Left renal pelvis (tissue), 4 donors: ENCODE results near the gene SMYD3. TPM values are rescaled to one million over a fixed set of nuclear protein-coding genes. Genes with fewer than 3 reads are reported as not detected.

Experiments
- DNase-seq, 4 donors: peaks; one replicate each; pipeline ENCODE4 v3.0.0-alpha.2; 2013; ENCODE audit warnings: low read depth in 4 of 4, low spot score in 3 of 4
- polyA plus RNA-seq, 4 donors: library from polyadenylated mRNA; unstranded; fragments of 120-200 nt; gene quantifications; one replicate each; pipeline ENCODE4 v1.2.1, GENCODE V29; 2013; ENCODE audit not compliant: insufficient read length in 4 of 4

The SMYD3 gene
- polyA plus RNA-seq, 4 donors, result 13.6 to 30.5 (median 25.7) TPM

DNA sequence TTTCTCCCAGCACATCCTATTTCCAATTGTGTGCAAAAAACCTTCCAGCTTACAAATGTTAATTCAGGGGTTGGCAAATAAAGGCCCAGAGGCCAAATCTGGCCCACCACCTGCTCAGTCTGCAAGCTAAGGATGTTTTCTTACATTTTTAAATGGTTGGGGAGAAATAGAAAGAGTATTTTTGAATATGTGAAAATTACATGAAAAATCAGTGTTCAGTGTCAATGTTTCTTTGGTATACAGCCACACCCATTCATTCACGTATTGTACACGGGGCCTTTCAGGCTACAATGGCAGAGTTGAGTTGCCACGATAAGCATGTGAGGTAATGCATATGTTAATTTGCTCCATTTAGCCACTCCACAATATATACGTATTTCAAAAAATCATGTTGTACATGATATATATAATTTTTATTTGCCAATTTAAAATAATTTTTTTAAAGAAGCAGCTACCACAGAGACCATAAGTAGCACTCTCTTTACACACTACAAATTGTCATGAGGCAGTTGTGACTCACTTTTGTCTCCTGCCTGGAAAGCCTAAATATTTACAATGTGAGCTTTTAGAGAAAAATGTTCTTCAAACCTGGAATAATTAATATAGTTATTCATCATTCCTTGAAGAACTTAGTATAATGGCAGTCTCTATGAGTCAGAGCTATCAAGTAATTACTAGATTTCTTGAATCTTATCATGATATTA is 189.6 kb downstream of the SMYD3 start:
- no peak for DNase-seq

DNA sequence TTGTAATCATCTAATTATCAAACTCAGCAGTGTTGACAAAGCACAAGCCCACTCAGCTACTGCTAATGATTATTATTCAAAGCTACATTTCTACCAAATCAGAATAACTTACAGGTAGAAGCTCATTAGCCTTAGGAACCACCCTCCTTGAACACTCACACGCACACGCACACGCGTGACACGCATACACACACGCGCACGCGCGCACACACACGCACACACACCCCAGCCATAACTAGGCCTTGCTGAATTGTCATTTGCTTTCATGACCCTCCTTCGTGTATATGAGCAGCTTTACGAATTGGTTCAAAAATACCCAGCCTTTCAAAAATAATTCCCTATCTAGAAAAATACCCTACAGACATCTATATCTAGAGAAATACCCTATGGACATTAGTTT is 195.6 kb downstream of the SMYD3 start:
- no peak for DNase-seq

DNA sequence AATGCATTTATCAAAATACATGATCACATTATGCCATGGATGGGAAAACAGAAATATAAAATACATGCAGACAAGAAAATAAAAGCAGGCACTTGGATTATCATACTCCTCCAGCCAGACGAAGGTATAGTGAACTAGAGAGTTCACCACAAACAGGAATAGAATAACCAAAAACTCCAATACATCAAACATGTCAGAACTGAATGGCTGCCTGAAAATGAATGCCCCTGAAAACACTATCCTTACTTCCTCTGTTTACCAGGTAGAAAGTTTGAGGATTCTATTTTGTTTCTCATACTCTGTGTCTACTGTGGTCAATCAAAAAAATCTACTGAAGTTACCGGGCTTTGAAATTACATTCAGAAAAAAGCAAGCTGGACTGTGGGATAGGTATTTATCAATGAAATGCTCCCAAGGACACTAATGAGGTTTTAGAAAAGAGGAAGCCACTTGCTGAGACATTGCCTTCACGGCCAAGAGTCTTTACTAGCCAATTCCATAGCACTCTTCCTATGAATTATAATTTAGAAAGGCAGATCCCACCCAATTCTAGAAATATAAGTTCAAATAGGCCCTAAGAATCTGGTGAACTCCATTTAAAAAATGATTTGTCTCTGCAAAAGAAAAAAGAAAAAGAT is 197.7 kb downstream of the SMYD3 start:
- DNase-seq, result no peak

DNA sequence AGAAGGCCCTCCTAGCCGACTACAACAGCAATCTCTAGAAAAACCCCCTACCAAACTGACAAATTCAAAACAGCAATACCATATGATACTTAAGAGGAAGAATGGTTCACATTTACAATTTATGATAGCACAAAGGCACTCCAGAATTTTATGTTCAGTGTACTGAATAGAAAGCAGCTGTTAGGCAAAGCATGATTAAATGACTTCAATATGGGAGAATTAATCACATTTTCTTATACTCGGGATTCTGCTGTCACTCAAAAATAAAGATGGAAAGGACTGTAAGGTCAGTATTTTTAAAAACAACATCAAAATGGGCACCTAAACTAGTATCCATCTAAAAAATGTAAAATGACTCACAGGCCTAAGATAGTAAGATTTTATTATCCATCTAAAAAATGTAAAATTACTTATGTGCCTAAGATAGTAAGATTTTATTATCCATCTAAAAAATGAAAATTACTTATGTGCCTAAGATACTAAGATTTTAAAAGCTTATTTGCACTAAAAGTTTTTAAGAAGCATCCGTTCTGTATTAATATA is 198.5 kb downstream of the SMYD3 start:
- DNase-seq, result no peak

DNA sequence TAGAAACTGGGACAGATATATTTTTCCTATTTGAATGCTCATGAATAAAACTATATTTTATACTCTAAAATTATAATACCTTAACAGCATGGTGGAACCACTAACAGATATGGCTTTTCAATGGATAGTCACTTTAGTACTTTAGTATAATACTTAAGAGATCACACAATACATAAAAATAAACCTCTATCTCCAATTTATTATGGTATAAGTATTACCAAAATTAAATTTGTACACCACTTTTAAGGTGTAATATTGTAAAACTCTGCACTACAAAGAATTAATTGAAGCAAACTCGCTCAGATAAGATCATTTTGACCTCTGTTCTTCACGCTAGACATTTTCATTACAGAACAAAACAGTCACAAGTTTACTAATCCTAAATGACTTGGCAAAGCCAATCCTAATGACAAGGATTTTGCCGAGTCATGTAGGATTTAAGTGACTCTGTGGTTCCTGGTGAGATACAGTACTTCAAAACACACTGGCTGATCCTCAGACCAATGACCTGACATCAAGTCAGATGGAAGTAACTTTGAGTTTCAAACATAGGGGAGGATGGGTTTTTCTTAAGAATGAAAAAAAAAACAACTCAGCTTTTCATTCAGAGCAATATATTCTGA is 200.6 kb downstream of the SMYD3 start:
- no peak for DNase-seq

DNA sequence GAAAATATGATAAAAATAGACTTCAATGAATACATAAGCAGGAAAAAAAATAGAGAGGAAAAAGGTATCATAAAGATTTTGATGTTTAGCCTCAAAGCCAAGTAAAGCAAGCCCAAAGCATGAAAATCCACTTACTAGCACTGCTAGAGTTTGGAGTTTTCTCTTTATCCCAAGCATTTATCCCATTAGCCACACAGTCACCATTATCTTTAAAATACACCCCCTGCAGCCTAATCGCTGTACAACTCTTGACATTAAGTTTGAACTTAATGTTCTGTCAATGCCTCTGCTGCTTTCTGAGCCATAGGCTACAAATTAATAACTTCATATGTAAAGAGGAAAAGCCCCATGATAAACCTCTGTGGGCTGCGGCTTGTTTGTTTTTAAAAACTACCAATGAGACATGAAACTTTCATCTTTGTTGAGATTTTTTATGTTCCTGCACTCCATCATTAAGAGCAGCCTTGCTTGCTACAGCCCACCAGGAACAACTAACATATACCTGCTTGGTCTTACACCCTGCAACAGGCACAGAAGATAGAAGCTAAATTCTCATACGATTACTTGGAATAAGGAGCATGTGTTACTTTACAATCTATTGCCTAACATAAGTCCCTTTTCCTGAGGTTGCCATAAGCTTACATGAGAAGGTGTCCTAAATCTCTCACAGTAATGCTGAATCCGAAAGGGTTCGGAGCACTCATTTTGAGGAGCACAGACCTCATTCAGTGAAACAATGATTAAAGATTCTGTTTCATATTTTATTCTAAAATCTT is 202.4 kb downstream of the SMYD3 start:
- DNase-seq, result no peak

DNA sequence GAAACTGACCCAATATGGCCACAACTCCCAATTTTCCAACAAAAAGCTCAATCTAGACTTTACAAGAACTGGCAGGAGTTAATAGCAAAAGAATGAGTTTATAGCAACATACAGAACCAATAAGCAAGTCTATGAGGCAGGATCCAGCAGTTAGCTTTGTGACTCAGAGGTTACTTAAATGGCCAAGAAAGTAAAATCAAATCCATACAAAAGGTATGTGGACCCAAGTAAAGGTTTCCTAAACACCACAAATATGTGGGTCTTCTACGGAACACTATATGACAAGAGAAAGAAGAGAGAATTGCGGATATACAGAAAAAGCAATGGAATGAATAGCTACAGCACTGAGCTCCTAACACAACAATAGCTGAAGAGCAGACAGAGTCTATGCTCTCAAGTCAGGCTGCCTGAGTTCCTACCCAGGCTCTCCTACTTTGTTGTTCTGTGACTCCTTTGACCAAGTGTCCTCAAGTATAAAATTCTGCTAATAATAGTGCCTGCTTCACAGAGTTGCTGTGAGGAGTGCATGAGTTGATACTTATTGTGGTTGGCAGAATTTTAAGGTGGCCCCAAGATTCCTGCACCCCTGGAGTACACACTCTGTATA is 204.3 kb downstream of the SMYD3 start:
- DNase-seq, result no peak

DNA sequence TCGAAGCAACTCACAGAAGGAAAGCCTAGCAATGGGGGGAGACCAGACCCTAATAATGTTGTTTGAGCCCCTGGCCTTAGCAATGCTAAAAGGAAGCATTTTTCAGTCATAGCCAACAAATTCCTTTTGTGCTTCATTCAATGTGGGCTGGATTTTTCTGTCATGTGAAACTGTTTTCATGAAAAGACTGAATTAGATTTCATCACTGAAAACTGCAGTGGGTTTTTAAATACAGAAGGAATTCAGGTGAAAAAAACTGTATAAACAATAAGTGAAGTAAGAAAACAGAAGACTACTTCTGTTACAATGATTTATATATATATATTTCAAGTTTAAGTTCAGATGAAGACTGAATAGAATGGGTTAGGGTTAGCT is 204.8 kb downstream of the SMYD3 start:
- no peak for DNase-seq

DNA sequence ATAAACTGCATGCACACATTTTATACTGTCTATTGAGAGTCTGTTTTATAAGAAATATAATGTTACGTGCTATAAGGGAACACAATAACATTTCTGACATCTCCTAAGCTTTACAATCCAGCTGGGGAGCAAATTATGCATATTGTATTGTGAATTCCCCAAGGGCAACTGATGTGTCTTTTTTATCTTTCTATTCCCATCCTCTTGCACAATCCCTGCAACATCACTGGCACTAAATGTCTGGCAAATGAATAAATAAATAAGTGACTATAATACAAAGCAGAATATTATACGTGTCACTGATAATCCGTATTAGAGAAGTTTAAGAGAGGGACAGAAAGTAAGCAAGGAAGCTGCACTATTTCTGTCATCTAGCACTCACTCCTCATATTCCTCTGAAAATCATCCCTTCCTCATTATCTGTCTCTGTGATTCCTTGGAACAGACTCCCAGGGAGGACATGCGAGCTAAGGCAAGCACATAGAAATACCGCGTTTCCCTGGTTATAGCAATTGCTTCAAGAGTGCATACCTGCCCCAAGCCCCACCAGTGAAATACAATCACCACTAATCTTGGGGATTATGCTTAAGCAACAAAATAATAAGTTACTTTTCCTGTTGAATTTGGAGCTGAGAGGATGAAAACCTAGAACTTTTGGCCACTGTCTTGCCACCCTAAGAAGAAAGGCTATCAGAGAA is 205.4 kb downstream of the SMYD3 start:
- no peak for DNase-seq

DNA sequence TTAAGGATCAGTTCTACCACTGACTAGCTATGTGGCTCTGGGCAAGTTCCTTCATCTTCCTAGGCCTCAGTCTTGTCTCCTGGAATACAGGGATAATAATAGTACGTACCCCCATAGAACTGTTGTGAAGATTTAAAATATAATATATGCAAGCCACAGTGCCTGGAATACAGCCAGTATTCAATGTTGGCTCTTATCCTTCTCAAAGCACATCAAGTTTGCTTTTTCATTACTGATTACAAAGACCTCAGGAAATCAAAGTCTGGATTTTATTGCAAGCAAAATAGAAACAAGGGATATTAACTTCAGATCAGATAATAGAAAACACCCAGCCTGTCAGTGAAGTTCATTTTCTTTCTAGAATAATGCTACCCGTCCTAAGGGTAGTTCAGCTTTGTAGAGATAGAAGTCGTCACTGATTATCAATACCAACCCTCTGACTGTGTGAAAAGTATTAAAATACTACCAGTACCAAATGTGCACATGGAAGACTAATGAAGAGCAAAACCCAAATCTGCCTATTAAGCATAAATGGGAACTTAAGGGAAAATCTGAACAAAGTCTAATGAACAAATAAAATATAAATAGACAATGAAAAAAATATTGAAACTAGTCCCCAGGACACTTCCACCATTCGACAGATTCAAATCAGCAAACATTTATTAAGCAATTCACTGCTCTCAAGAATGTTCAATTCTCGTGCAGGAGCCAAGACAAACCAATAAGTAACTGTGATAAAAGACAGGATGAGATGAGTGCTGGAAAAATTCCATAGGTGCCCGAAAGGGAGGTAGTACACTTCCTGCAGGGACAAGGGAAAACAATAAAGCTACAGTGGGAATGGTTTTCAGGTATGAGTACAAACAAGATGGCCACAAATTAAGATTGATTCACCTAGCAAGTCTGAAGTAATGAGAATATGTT is 206.2 kb downstream of the SMYD3 start:
- DNase-seq, result no peak

DNA sequence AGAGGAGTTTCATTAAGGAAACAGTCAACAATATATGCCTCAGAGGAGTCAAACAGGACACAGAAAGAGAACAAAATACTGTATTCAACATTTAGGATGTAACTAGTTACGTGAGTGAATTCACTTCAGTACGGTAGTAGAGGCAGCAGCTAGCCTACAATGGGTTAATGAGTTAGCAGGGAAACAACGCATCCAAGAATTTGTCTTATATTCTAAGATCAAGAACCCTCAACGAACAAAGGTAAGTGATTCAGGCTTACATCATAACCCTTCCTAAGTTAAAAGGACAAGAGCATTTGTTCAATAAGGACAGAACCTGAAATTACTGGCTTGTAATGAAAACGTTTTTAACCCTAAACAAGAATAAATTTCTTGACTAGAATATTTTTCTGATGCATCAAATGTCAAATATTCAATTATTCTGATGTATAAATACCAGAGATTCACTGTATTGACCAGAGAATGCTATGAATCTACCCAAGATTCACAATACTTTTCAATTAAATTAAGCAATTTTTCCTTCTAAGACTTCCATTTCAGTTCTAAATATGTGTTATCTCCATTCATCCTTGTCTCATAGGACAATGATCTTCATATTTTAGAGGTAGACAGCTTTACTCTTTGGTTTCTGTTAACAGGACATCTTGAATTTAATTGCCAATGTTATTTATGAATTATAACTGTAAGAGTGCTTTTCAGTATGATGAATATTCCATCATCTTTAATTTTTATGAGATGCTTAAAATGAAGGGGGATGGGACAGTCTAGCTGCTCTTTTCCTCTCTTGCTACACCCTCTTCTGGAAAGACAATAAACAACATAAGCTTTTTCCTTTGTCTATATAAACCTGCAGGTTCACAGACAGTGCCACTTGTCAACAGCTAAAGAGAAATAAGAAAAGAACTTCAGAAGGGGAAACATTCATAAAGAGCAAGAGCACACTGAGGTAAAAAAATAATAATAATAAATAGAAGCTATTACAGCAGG is 209.5 kb downstream of the SMYD3 start:
- DNase-seq, result no peak

DNA sequence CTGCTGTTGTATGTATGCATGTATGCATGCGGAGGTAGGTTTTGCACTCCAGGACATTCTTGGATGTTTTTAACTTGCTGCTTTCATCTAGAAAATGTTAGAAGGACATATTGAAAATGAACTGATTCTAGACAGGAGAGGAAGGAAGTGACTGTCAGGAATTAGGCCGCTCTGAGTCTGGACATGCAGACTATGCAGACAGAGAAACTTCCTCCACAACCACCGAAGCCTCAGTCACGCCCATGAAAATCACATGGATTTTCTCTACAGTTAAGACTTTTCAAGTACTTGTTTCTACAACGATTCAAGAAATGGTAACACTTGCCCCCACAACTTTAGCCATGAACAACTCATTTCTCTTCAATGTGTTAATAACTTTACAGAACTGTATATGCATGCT is 211.1 kb downstream of the SMYD3 start:
- no peak for DNase-seq

DNA sequence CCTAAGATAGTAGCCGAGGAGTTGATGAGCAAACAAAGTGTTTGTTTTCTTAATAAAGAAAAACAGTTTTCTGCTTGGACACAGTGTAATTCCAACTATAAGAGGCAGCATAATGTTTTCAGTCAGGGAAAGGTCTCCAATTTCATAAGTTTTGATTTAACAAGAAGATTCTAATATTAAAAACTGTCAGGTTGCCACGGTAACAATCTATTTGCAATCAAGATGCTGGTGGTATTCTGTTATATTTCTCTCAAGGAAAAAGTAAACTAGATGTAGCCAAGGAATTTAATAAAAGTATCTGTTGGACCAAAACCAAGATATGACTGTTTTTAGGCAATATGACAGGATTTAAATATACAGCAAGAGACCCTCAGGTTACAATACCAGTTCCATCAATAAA is 211.7 kb downstream of the SMYD3 start:
- no peak for DNase-seq

DNA sequence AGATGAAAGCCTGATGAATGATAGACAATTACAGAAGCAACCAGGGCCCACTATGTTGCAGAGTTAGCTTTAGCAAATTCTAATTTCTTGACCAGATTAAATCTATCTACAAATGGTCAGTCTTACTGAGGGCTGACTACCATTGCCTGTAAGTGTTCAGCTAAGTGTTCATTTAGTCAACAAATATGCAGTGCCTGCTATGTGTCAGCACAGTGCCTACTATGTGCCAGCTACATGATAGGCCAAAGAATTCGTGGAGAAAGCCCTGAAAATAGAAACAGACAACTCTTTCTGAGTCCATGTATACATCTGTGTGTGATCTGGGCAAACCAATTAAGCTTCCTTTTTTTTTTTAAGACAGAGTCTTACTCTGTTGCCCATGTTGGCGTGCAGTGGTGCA is 212.8 kb downstream of the SMYD3 start:
- no peak for DNase-seq

DNA sequence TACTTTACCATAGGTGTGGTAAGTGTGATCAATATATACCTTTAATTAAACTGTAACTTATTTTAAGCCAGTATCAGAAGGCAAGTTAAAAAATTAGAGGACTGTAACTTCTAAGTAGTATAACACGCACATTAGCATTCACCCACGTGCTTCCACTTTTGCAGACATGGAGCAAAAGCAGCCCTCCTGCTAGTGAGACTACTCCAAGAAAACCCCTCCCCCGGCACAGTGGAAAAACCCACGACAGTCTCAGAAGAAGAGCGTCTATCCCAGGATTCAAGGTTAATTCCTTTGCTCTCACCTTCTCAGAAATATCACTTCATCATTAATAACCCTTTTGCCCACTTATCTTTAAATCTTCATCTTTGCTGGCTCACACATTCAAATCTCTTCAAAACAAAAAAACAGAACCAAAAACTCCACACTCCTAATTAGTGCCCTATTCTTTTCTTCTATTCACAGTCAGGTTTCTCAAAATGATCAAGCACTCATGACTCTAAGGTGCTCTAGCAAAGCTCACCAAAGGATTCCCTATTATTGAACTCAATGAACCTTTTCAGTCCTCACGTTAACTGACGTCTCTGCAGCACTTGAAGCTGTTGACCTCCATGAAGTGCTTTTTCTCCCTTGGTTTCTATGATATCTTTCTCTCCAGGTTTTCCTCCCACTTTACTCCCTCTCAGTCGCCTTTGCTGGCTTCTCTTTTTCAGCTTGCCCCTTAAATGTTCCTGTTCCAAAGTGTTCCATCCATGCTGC is 213.5 kb downstream of the SMYD3 start:
- no peak for DNase-seq

DNA sequence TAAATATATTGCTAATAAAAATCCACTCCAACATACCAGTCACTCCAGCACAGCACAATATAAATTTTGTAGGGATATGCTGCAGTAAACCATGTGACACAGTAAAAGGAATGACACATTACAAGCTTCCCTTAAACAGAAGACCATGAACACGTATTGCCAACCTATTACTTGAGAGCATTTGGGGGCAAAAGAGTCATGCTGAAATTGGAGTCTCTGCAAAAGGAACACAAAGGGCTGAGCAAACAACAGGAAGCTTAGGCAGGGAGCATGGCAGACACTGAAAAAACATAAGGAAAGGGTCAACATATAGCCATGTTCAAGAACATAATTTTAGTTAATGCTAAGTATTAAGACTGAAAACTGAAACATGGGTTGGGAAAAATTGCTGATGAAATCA is 214.5 kb downstream of the SMYD3 start:
- no peak for DNase-seq

DNA sequence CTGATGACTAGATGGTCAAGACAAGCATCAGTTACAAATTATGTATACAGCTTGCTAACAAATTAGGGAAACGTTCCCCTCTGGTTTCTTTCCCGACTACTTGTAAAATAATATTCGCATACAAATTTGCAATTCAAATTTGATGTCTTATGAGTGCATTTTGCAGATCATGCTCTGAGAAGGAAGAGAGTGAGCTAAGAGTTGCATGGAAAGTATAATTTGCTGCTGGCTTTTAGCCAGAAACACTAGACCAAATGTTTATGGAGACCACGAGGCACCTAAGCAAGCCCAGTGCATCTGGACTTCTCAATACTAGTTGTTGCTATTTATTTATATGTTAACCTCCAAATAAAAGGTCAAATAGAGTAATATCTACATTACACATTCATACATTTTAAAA is 216.0 kb downstream of the SMYD3 start:
- DNase-seq, result no peak
